NCI-H2029 (cell line): ENCODE measurements around the gene ASXL2.
"Not testable (repeated sequence)": the region's sequence is repeated elsewhere in the genome, so short reads cannot be mapped to it uniquely, and the experiment has no call there.

ENCODE experiments used
- DNase-seq: peaks from one replicate; lab custom pipeline; 2025; lab: John Stamatoyannopoulos, UW

ASXL2 gene

GRCh38 chr2:25878361-25879132 is at the start of gene ASXL2:
ASXL2 (minus strand) TSS chr2:25878487; CDS start chr2:25878222, 265 bp downstream.
- peak; percentile 96 for DNase-seq

- no peak for DNase-seq
Measured at GRCh38 chr2:25926984-25927756, 48.9 kb upstream of the ASXL2 start.

- no peak for DNase-seq
Measured at GRCh38 chr2:25922501-25922900, 44.2 kb upstream of the ASXL2 start.

GRCh38 chr2:25920786-25921415 is 42.6 kb upstream of the ASXL2 start:
- DNase-seq: no peak

- no peak for DNase-seq
Measured at GRCh38 chr2:25920336-25920735, 42.0 kb upstream of the ASXL2 start.

- DNase-seq: no peak
Measured at GRCh38 chr2:25917832-25918231, 39.5 kb upstream of the ASXL2 start.

GRCh38 chr2:25917411-25917810 is 39.1 kb upstream of the ASXL2 start:
- not testable (repeated sequence) for DNase-seq

- DNase-seq: not testable (repeated sequence)
Measured at GRCh38 chr2:25915944-25916772, 37.9 kb upstream of the ASXL2 start.

GRCh38 chr2:25915411-25915810 is 37.1 kb upstream of the ASXL2 start:
- DNase-seq: not testable (repeated sequence)

GRCh38 chr2:25913696-25913973 is 35.3 kb upstream of the ASXL2 start:
- DNase-seq: not testable (repeated sequence)

GRCh38 chr2:25912851-25913695 is 34.8 kb upstream of the ASXL2 start:
- no peak for DNase-seq

- not testable (repeated sequence) for DNase-seq
Measured at GRCh38 chr2:25909574-25909973, 31.3 kb upstream of the ASXL2 start.

GRCh38 chr2:25905126-25905525 is 26.8 kb upstream of the ASXL2 start:
- DNase-seq: no peak

- no peak for DNase-seq
Measured at GRCh38 chr2:25903216-25903776, 25.0 kb upstream of the ASXL2 start.

GRCh38 chr2:25899404-25899970 is 21.2 kb upstream of the ASXL2 start:
- DNase-seq: no peak

GRCh38 chr2:25897506-25897905 is 19.2 kb upstream of the ASXL2 start:
- DNase-seq: no peak

GRCh38 chr2:25896308-25896707 is 18.0 kb upstream of the ASXL2 start:
- DNase-seq: not testable (repeated sequence)

GRCh38 chr2:25895610-25896009 is 17.3 kb upstream of the ASXL2 start:
- DNase-seq: no peak

GRCh38 chr2:25895018-25895417 is 16.7 kb upstream of the ASXL2 start:
- no peak for DNase-seq

- no peak for DNase-seq
Measured at GRCh38 chr2:25894135-25894830, 16.0 kb upstream of the ASXL2 start.
